Neural progenitor cell (in vitro differentiated cells): ENCODE measurements around the gene PODXL2.

ENCODE experiments used
- CTCF ChIP-seq: fragments of 200-600 bp; sonication (generic); IDR thresholded peaks from 2 replicates; pipeline ENCODE4 v1.5.1; 2017; ENCODE audit warnings: antibody characterized with exemption, mild to moderate bottlenecking
- EZH2 ChIP-seq: fragments of 200-600 bp; sonication (generic); IDR thresholded peaks from 2 replicates; pipeline ENCODE4 v1.6.1; 2017; ENCODE audit warnings: antibody characterized with exemption, mild to moderate bottlenecking, moderate library complexity
- EZH2phosphoT487 ChIP-seq: fragments of 200-600 bp; sonication (generic); IDR thresholded peaks from 2 replicates; pipeline ENCODE4 v1.6.1; 2017; ENCODE audit warnings: antibody characterized with exemption

GRCh38 chr3:127630811-127631714 lies 2.1 kb downstream of the PODXL2 start:
- TF ChIP-seq CTCF (no peak), EZH2phosphoT487 (no peak), EZH2 (no peak)
